HepG2 (cell line): Measurements from ENCODE around the gene CNTN4.

Experiments
- CBFB ChIP-seq: sonication (generic); formaldehyde crosslinking; IDR thresholded peaks from 2 replicates; pipeline ENCODE4 v1.4.0; 2020; ENCODE audit warnings: missing genetic modification reagents
- ETV6 ChIP-seq: sonication (generic); formaldehyde crosslinking; conservative IDR thresholded peaks from 2 replicates; pipeline ENCODE4 v1.4.0; 2020; ENCODE audit warnings: missing genetic modification reagents
- FOSL1 ChIP-seq: sonication (generic); formaldehyde crosslinking; IDR thresholded peaks from 2 replicates; pipeline ENCODE4 v1.9.0; 2021; ENCODE audit warnings: missing genetic modification reagents, borderline replicate concordance
- HMG20B ChIP-seq: conservative IDR thresholded peaks from 2 replicates; pipeline ENCODE4 v1.6.1; 2016; ENCODE audit warnings: missing genetic modification reagents, missing compliant biosample characterization
- MAFK ChIP-seq, 2 experiments: IDR thresholded peaks in 1 of 2; conservative IDR thresholded peaks in 1 of 2; 2 replicates each; pipeline ENCODE4 v1.6.1; 2011; ENCODE audit warnings: improper control_type of control experiment in 2 of 2, low read length in 2 of 2
- MEIS2 ChIP-seq: sonication (generic); formaldehyde crosslinking; IDR thresholded peaks from 2 replicates; pipeline ENCODE4 v1.9.0; 2021; ENCODE audit warnings: mild to moderate bottlenecking, missing genetic modification reagents
- SNAI1 ChIP-seq: sonication (generic); formaldehyde crosslinking; IDR thresholded peaks from 2 replicates; pipeline ENCODE4 v1.5.0; 2020; ENCODE audit warnings: mild to moderate bottlenecking, missing genetic modification reagents, borderline replicate concordance
- TCF12 ChIP-seq, 2 experiments: fragments of 450-650 bp in 1 of 2; sonication (generic) in 1 of 2; formaldehyde crosslinking in 1 of 2; IDR thresholded peaks; 2 replicates each; pipeline versions ENCODE4 v1.6.1 to v1.8.0; 2017 to 2022; ENCODE audit warnings: antibody characterized with exemption in 1 of 2, mild to moderate bottlenecking in 1 of 2, missing genetic modification reagents in 1 of 2, moderate library complexity in 1 of 2
- TEAD2 ChIP-seq: sonication (generic); formaldehyde crosslinking; IDR thresholded peaks from 2 replicates; pipeline ENCODE4 v1.9.0; 2021; ENCODE audit warnings: missing genetic modification reagents
- TF ChIP-seq, protein P1 (sequence below): sonication (generic); formaldehyde crosslinking; IDR thresholded peaks from 2 replicates; pipeline ENCODE4 v1.4.0; 2020; ENCODE audit warnings: missing genetic modification reagents
- TF ChIP-seq, protein P2 (sequence below): sonication (generic); formaldehyde crosslinking; IDR thresholded peaks from 2 replicates; pipeline ENCODE4 v1.5.0; 2020; ENCODE audit warnings: mild to moderate bottlenecking, missing genetic modification reagents, moderate library complexity
- TF ChIP-seq, protein P3 (sequence below): sonication (generic); formaldehyde crosslinking; IDR thresholded peaks from 2 replicates; pipeline ENCODE4 v1.4.0; 2020; ENCODE audit warnings: missing genetic modification reagents
- TF ChIP-seq, protein P4 (sequence below): sonication (generic); formaldehyde crosslinking; IDR thresholded peaks from 2 replicates; pipeline ENCODE4 v1.4.0; 2020; ENCODE audit warnings: mild to moderate bottlenecking, missing genetic modification reagents

DNA sequence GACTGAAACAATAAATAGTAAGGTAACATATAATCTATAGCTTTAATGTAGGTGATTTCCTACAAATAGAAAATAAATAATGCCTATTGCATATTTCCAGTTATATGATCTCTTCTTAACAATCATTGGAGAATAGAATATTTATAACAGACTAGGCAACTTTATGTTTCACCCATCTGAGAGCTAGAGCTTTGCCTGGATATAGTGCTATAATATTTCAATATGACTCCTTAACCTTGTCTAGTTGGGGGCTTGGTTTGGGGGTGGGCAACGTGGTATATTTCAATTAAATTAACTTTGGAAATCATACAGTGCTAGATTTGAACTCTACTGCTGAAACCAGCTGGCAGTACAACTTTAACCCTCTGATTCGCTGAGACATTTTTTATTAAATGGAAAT lies 265.2 kb downstream of the CNTN4 start:
- no peak for TF ChIP-seq TEAD2 (CRISPR knock-in tag)
- TF ChIP-seq, protein P1, sequence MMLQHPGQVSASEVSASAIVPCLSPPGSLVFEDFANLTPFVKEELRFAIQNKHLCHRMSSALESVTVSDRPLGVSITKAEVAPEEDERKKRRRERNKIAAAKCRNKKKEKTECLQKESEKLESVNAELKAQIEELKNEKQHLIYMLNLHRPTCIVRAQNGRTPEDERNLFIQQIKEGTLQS (CRISPR knock-in tag) = no peak
- TF ChIP-seq MAFK (conservative IDR thresholded peaks at IDR 0.05 in 1 of 2, IDR thresholded peaks at IDR 0.05 in 1 of 2; ENCODE audit: low read length in 2 of 2) = no peak
- TF ChIP-seq, protein P2, sequence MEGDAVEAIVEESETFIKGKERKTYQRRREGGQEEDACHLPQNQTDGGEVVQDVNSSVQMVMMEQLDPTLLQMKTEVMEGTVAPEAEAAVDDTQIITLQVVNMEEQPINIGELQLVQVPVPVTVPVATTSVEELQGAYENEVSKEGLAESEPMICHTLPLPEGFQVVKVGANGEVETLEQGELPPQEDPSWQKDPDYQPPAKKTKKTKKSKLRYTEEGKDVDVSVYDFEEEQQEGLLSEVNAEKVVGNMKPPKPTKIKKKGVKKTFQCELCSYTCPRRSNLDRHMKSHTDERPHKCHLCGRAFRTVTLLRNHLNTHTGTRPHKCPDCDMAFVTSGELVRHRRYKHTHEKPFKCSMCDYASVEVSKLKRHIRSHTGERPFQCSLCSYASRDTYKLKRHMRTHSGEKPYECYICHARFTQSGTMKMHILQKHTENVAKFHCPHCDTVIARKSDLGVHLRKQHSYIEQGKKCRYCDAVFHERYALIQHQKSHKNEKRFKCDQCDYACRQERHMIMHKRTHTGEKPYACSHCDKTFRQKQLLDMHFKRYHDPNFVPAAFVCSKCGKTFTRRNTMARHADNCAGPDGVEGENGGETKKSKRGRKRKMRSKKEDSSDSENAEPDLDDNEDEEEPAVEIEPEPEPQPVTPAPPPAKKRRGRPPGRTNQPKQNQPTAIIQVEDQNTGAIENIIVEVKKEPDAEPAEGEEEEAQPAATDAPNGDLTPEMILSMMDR (CRISPR knock-in tag) = no peak
- TF ChIP-seq, protein P3, sequence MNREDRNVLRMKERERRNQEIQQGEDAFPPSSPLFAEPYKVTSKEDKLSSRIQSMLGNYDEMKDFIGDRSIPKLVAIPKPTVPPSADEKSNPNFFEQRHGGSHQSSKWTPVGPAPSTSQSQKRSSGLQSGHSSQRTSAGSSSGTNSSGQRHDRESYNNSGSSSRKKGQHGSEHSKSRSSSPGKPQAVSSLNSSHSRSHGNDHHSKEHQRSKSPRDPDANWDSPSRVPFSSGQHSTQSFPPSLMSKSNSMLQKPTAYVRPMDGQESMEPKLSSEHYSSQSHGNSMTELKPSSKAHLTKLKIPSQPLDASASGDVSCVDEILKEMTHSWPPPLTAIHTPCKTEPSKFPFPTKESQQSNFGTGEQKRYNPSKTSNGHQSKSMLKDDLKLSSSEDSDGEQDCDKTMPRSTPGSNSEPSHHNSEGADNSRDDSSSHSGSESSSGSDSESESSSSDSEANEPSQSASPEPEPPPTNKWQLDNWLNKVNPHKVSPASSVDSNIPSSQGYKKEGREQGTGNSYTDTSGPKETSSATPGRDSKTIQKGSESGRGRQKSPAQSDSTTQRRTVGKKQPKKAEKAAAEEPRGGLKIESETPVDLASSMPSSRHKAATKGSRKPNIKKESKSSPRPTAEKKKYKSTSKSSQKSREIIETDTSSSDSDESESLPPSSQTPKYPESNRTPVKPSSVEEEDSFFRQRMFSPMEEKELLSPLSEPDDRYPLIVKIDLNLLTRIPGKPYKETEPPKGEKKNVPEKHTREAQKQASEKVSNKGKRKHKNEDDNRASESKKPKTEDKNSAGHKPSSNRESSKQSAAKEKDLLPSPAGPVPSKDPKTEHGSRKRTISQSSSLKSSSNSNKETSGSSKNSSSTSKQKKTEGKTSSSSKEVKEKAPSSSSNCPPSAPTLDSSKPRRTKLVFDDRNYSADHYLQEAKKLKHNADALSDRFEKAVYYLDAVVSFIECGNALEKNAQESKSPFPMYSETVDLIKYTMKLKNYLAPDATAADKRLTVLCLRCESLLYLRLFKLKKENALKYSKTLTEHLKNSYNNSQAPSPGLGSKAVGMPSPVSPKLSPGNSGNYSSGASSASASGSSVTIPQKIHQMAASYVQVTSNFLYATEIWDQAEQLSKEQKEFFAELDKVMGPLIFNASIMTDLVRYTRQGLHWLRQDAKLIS = no peak
- TF ChIP-seq ETV6 (CRISPR knock-in tag) = no peak
- no peak for TF ChIP-seq HMG20B
- TF ChIP-seq FOSL1 = no peak
- TF ChIP-seq SNAI1 = no peak
- no peak for TF ChIP-seq CBFB (CRISPR knock-in tag)
- TF ChIP-seq, protein P4, sequence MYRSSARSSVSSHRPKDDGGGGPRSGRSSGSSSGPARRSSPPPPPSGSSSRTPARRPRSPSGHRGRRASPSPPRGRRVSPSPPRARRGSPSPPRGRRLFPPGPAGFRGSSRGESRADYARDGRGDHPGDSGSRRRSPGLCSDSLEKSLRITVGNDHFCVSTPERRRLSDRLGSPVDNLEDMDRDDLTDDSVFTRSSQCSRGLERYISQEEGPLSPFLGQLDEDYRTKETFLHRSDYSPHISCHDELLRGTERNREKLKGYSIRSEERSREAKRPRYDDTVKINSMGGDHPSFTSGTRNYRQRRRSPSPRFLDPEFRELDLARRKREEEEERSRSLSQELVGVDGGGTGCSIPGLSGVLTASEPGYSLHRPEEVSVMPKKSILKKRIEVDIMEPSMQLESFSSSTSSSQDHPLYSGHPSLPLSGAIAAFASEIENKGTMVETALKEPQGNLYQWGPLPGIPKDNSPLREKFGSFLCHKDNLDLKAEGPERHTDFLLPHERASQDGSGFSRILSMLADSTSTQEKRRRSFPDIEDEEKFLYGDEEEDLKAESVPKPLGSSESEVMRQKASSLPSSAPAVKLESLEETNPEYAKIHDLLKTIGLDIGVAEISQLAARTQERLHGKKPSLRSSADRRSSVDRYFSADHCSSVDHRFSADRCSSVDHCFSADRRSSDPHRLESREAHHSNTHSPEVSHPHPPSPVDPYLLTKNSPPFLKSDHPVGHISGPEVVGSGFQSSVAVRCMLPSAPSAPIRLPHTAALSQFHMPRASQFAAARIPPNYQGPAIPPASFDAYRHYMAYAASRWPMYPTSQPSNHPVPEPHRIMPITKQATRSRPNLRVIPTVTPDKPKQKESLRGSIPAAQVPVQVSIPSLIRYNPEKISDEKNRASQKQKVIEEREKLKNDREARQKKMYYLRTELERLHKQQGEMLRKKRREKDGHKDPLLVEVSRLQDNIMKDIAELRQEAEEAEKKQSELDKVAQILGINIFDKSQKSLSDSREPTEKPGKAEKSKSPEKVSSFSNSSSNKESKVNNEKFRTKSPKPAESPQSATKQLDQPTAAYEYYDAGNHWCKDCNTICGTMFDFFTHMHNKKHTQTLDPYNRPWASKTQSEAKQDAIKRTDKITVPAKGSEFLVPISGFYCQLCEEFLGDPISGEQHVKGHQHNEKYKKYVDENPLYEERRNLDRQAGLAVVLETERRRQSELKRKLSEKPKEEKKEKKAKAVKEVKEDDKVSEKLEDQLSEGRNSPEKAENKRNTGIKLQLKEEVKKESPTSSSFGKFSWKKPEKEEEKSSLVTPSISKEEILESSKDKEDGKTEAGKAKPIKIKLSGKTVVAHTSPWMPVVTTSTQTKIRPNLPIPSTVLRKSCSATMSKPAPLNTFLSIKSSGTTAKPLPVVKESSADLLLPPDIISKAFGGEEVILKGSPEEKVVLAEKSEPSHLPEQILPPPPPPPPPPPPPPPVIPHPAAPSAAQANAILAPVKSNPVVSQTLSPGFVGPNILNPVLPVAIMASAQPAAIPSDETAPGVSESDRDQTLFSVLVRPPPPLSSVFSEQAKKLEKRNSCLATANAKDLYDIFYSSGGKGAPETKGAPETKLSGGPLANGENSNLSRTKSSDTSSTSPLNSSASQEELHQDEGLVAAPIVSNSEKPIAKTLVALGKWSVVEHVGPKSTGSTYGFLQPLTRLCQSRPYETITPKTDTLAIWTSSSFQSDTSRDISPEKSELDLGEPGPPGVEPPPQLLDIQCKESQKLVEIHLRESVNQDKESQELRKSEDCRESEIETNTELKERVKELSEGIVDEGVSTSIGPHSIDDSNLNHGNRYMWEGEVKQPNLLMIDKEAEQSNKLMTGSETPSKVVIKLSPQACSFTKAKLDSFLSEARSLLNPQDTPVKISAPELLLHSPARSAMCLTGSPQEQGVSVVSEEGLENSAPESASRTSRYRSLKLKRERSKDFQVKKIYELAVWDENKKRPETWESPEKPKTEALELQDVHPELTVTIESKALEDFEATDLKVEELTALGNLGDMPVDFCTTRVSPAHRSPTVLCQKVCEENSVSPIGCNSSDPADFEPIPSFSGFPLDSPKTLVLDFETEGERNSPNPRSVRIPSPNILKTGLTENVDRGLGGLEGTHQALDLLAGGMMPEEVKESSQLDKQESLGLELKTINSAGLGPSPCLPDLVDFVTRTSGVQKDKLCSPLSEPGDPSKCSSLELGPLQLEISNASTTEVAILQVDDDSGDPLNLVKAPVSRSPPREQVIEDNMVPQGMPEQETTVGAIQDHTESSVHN (CRISPR knock-in tag) = no peak
- TF ChIP-seq MEIS2 (CRISPR knock-in tag) = no peak
- TF ChIP-seq TCF12 (IDR thresholded peaks at IDR 0.05) = no peak
- no peak for TF ChIP-seq TCF12 (CRISPR knock-in tag; IDR thresholded peaks at IDR 0.05)
